ENCODE data around the gene KIF4B.
"Not testable (repeated sequence)": the region's sequence is repeated elsewhere in the genome, so short reads cannot be mapped to it uniquely, and the experiment has no call there.

DNA sequence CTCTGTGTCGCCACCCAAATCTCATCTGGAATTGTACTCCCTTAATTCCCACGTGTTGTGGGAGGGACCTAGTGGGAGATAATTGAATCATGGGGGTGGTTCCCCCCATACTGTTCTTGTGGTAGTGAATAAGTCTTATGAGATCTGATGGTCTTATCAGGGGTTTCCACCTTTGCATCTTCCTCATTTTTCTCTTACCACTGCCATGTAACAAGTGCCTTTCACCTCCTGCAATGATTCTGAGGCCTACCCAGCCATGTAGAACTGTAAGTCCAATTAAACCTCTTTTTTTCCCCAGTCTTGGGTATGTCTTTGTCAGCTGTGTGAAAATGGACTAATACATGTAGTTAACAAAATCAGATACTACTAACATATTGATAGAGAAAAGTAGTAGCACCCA is 35.3 kb upstream of the KIF4B start:
- TF ChIP-seq, protein P1, sequence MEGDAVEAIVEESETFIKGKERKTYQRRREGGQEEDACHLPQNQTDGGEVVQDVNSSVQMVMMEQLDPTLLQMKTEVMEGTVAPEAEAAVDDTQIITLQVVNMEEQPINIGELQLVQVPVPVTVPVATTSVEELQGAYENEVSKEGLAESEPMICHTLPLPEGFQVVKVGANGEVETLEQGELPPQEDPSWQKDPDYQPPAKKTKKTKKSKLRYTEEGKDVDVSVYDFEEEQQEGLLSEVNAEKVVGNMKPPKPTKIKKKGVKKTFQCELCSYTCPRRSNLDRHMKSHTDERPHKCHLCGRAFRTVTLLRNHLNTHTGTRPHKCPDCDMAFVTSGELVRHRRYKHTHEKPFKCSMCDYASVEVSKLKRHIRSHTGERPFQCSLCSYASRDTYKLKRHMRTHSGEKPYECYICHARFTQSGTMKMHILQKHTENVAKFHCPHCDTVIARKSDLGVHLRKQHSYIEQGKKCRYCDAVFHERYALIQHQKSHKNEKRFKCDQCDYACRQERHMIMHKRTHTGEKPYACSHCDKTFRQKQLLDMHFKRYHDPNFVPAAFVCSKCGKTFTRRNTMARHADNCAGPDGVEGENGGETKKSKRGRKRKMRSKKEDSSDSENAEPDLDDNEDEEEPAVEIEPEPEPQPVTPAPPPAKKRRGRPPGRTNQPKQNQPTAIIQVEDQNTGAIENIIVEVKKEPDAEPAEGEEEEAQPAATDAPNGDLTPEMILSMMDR (IDR thresholded peaks at IDR 0.05 in 8 of 11, conservative IDR thresholded peaks at IDR 0.05 in 3 of 11), result not testable (repeated sequence)
- not testable (repeated sequence) for TF ChIP-seq POLR2A, POLR2AphosphoS5 (IDR thresholded peaks at IDR 0.05)

All from spleen (tissue), 7 donors.